ENCODE measurements around the gene TCF7.

GRCh38 chr5:134148316-134148715 is 33.8 kb downstream of the TCF7 start:
- TF ChIP-seq POLR2A (IDR thresholded peaks at IDR 0.05) = no peak
- no peak for TF ChIP-seq CTCF (IDR thresholded peaks at IDR 0.05 in 4 of 5, conservative IDR thresholded peaks at IDR 0.05 in 1 of 5)
